Memory B cell (primary cell): ENCODE data around the gene PTPRN2.

Experiments used
- ATAC-seq: fragments of 150-1000 bp; cut with Tn5 transposase; 2 replicates; pipeline ENCODE4 v1.10.0; 2021; ENCODE audit warnings: low read depth, mild to moderate bottlenecking, moderate library complexity
- DNase-seq, 2 donors: peaks; one replicate each; pipeline ENCODE4 v3.0.0; 2022; ENCODE audit warnings: low spot score in 2 of 2
- H3K27ac Mint-ChIP-seq: one replicate; pipeline ENCODE4 v1.8.0; 2022; ENCODE audit warnings: mild to moderate bottlenecking, moderate library complexity, mixed read lengths
- H3K27me3 Mint-ChIP-seq: one replicate; pipeline ENCODE4 v1.8.0; 2022; ENCODE audit warnings: mixed read lengths
- H3K36me3 Mint-ChIP-seq: one replicate; pipeline ENCODE4 v1.8.0; 2022; ENCODE audit warnings: mild to moderate bottlenecking, mixed read lengths
- H3K4me1 Mint-ChIP-seq: one replicate; pipeline ENCODE4 v1.8.0; 2022; ENCODE audit warnings: mixed read lengths
- H3K4me3 Mint-ChIP-seq: one replicate; pipeline ENCODE4 v1.8.0; 2022; ENCODE audit warnings: mild to moderate bottlenecking, moderate library complexity, mixed read lengths
- H3K9me3 Mint-ChIP-seq: one replicate; pipeline ENCODE4 v1.8.0; 2022; ENCODE audit warnings: mixed read lengths

PTPRN2 gene

DNA sequence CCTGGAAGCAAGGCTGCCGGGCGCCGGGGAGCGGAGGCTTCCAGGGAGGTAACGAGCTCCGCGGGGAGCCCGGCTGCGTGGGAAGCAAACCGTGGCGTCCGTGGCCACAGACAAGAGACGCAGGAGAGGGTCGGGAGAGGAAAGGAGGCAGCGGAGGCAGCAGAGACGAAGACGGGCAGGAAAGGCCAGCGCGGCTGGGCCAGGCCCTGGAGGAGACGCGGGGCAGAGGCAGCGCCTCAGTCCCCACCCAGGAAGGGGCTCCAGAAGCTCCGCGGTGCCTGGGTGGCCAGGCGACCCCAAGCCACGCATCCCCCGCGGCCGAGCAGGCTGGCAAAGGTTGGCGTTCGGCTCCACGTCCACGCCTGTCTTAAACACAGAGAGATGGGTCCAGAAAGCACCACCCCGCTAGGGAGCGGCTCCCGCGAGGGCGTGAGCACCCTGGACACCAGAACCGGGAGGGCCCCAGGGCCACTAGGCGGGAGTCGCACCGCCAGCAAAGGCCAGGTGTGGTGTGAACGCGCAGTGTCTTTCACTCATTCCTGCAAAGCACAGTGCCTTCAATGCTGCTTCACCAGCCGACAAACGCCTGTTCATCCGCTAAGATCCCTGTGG is 97.3 kb downstream of the PTPRN2 start:
- ATAC-seq (no peak), DNase-seq (no peak)
- H3K27me3 Mint-ChIP-seq, result peaks cover 4% of the 10 kb centered on the region
- peaks cover 3% of the 10 kb centered on the region for H3K9me3 Mint-ChIP-seq
- no peaks in the 10 kb centered on the region for H3K36me3 Mint-ChIP-seq
- H3K4me1 Mint-ChIP-seq, result peaks cover 2% of the 10 kb centered on the region
- no peak overlapping the region for H3K4me3 Mint-ChIP-seq
- H3K27ac Mint-ChIP-seq, result no peak overlapping the region

DNA sequence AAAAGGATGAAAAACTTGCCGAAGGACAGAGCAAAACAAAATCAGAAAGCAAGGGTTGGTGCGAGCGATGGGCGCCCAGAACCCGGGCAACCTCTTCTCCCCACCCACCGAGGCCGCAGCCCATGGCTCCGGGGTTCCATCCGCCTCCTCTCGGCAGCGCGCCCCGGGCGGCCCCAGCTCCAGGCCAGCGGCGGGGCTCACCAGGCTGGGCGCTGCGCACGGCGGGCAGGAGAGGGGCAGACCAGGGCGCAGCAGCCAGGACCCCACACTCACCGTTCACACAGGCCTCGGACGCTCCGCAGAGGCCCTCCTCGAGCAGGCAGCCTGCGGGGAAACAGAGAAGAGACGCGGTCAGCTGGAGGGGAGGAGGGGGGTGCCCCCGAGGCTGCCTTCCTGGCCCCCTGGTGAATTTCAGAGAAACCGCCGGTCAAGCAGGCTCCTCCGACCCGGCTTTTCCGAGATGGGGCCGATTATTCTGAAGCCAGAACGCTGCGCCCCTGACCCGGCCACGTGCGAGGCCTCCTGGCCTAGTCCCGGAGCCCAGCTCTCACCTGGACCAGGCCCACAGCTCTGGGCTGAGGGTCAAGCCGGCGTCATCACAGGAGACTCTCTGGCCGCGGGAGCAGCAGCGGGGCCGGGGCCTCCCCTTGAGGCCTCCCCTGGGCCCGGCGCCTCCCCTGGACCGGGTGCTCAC is 98.0 kb downstream of the PTPRN2 start:
- Mint-ChIP-seq H3K27ac (no peak overlapping the region), H3K4me3 (no peak overlapping the region)
- ATAC-seq, result no peak

DNA sequence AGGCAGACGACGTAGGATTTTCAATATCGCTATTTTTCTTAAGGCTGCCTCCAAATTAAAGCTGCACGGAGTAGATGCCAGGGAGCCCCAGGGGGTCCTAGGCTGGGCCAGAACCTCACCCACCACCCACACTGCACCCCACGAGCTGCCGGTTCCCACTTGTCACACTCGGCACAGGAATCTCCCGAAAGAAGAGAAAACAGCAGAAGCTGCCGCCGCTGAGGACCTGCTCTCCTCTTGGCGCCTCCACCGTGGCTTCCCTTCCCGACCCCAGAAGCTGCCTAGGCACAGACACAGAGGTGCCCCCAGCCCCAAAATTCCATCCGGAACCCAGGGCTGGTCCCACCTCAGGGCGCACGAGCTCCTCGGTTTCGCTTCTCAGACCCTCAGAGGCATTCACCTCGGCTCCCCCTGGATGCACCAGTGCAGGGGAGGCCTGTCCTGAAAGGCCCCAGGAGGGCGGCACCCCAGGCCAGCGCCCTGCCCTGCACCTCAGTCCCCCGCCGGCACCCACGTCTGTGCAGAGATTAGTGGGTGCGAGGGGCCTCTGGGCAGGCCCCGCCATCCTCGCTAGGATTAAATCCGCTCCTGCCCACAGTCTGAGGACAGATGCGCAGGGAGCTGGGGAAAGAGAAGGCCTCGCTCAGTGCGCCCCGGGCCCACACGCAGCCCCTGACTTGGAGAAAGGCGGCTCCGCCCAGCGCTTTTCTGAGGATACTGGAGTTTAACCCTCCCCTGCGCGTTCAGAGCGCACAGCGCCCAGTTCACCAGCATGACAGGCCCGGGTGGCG is 99.2 kb downstream of the PTPRN2 start:
- Mint-ChIP-seq H3K27ac (no peak overlapping the region), H3K27me3 (peaks cover 4% of the 10 kb centered on the region), H3K9me3 (peaks cover 3% of the 10 kb centered on the region), H3K36me3 (no peaks in the 10 kb centered on the region), H3K4me1 (no peaks in the 10 kb centered on the region), H3K4me3 (no peak overlapping the region)
- DNase-seq, result no peak
- no peak for ATAC-seq

More for the DNA sequence above, 98.0 kb downstream of the PTPRN2 start:
- Mint-ChIP-seq H3K4me1 (peaks cover 2% of the 10 kb centered on the region), H3K27me3 (peaks cover 4% of the 10 kb centered on the region), H3K9me3 (peaks cover 3% of the 10 kb centered on the region), H3K36me3 (no peaks in the 10 kb centered on the region)
- DNase-seq, result no peak

DNA sequence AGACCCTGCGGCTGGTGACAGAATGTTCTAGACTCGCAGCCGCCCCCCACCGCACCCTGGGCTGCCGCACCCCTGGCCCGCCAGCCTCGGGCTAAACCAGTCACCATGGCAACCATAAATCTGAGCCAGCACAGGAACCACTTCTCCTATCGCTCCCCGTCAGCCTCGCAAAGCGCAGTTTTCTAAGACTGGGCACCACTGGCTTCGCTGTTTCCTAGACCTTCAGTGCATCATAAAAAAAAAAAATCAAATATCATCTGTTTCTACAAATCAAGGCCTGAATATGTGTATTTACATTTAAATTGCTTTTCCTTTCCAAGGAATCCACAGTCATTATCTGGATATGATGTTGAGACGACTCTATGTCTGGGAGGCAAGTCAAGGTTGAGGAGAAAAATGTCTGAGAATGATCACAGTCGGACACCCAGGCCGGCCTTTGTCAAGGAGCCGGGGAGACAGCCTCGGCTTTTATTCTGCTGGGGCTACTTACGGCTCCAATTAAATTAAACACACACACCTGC is 99.9 kb downstream of the PTPRN2 start:
- Mint-ChIP-seq H3K9me3 (peaks cover 3% of the 10 kb centered on the region), H3K4me1 (no peaks in the 10 kb centered on the region), H3K36me3 (no peaks in the 10 kb centered on the region), H3K4me3 (no peak overlapping the region), H3K27me3 (peaks cover 4% of the 10 kb centered on the region), H3K27ac (no peak overlapping the region)
- ATAC-seq, result no peak
- DNase-seq, result no peak

DNA sequence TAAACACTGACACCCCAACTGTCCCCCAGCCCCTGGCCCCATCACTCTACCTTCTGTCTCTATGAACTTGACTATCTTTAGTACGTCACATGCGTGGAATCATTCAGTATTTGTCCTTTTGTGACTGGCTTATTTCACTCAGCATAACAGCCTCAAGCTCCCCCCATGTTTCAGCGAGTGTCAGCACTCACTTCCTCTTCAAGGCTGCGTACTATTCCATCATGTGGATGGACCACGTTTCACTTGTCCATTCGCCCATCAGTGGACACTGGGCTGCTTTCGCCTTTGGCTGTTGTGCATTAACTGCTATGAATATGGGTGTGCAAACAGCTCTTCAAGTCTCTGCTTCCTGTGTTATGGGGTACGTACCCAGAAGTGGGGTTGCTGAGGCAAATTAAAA is 100.7 kb downstream of the PTPRN2 start:
- ATAC-seq (no peak), DNase-seq (no peak)
- Mint-ChIP-seq H3K4me3 (no peak overlapping the region), H3K36me3 (no peaks in the 10 kb centered on the region), H3K27me3 (peaks cover 4% of the 10 kb centered on the region), H3K27ac (no peak overlapping the region), H3K9me3 (peaks cover 3% of the 10 kb centered on the region), H3K4me1 (no peaks in the 10 kb centered on the region)

DNA sequence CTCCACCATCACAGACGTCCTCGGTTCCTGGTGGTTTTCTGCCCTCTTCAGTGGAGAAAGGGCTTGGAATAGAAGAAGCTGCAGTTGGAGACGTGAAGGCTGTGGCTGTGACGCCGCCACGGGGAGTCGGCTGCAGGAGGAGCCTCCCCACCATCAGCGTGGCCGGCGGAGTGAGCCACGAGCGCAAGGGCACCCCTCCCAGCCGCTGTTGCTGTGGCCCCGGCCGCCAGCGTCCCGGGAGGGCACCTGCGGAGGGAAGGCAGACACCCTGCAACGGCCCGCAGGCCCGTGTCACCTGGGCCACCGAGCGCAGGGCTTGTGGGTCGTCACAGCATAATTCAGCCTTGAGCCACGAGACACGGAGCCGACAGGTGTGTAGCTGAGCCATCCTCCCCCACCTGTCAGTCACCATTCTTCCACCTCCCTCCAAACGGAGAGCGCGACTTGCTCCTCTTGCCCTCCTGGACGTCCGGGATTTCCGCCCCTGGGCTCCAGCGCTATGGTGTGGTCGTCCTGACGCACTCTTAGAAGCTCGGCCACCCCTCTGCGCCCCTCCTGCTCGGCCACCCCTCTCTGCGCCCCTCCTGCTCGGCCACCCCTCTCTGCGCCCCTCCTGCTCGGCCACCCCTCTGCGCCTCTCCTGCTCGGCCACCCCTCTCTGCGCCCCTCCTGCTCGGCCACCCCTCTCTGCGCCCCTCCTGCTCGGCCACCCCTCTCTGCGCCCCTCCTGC is 102.7 kb downstream of the PTPRN2 start:
- no peaks in the 10 kb centered on the region for H3K36me3 Mint-ChIP-seq
- no peak overlapping the region for H3K4me3 Mint-ChIP-seq
- DNase-seq (no peak), ATAC-seq (no peak)
- no peak overlapping the region for H3K27ac Mint-ChIP-seq
- peaks cover 4% of the 10 kb centered on the region for H3K27me3 Mint-ChIP-seq
- H3K4me1 Mint-ChIP-seq, result no peaks in the 10 kb centered on the region
- peaks cover 5% of the 10 kb centered on the region for H3K9me3 Mint-ChIP-seq

DNA sequence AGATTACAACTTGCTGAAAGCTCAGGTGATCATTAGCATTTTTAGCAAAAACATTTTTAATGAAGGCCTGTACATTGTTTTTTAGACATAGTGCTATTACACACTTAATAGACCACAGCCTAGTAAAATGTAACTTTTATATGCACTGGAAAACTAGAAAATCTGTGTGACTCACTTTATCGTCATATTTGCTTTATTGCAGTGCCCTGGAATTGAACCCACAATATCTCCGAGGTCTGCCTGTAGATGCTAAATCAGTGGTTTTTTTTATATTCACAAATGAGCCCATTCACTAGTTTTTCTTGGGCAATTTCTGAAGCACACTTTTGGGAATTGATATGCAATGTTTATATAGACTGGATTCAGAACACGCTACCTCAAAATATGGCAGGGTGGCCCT is 105.1 kb downstream of the PTPRN2 start:
- Mint-ChIP-seq H3K27ac (no peak overlapping the region), H3K4me1 (no peaks in the 10 kb centered on the region), H3K4me3 (no peak overlapping the region), H3K9me3 (peaks cover 6% of the 10 kb centered on the region), H3K36me3 (no peaks in the 10 kb centered on the region), H3K27me3 (peaks cover 5% of the 10 kb centered on the region)
- ATAC-seq (no peak), DNase-seq (no peak)

DNA sequence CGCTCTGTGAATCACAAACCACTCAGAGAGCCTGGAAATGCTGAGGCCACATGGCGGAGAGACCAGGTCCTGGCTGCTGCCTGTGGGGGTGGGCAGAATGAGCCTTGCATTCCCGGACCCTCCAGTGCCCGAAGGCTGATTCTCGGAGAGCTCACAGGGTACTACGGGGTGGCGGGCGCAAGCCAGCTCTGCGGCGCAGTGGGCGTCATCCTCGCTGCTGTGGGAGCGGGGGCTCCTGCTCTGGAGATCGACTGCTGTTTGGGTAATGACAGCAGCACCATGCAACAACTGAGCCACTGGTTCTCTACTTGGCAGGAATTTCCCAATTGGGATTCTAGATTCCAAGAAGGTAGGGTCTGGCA is 108.0 kb downstream of the PTPRN2 start:
- H3K4me3 Mint-ChIP-seq, result no peak overlapping the region
- no peak overlapping the region for H3K27ac Mint-ChIP-seq
- no peaks in the 10 kb centered on the region for H3K36me3 Mint-ChIP-seq
- peaks cover 4% of the 10 kb centered on the region for H3K27me3 Mint-ChIP-seq
- H3K9me3 Mint-ChIP-seq, result peaks cover 3% of the 10 kb centered on the region
- no peaks in the 10 kb centered on the region for H3K4me1 Mint-ChIP-seq
- no peak for ATAC-seq
- no peak for DNase-seq

DNA sequence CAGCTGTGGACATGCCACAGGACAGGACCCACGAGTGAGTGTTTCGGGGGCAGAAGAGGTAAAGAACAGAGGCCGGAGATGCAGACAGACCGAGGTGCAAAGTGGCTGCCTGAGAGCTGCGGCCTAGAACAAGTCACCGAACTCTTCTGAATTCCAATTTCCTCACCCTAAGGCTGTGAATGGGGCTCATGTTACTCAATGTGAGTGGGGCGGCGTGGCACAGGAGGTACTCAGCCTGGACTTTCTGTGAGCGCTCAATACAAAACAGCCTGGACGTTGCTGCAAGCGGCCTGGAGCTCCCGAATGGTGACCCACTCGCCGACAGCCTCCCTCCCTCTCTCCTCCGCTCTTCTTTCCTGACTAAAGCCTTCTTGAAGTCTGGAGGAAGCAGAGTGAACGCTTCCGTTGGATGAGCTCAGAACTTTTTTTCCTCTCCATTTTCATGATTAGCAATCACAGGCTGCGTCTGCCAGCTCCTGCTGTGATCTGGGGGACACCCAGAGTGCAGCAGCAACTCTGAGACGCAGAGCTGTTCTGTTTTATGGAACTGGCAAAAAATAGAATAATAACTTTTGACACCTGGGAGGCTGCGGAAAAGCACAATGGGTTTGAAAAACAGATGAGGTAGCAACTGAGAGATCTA is 108.5 kb downstream of the PTPRN2 start:
- Mint-ChIP-seq H3K27me3 (peaks cover 4% of the 10 kb centered on the region), H3K27ac (no peak overlapping the region), H3K4me1 (no peaks in the 10 kb centered on the region), H3K4me3 (no peak overlapping the region), H3K9me3 (peaks cover 3% of the 10 kb centered on the region), H3K36me3 (no peaks in the 10 kb centered on the region)
- no peak for DNase-seq
- ATAC-seq, result no peak

DNA sequence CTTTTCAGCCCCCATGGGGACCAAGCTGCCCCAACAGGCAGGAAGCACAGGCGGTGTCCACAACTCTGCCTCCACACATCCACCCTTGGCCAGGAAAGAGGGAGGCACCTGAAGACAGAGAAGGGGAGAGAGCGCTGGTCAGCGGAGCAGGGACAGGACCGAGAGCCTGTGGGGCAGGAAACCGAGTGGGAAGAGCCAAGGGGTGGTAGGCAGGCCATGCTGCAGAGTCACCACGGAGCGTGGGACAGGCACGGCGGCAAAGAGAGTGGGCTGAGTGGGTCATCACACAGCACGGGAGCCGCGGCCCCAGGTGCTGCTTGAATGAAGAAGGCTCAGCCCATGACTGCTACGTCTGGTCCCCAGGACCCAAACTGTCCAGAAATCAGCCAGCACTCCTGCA is 109.8 kb downstream of the PTPRN2 start:
- DNase-seq (no peak), ATAC-seq (no peak)
- H3K27me3 Mint-ChIP-seq, result peaks cover 4% of the 10 kb centered on the region
- H3K36me3 Mint-ChIP-seq, result no peaks in the 10 kb centered on the region
- H3K9me3 Mint-ChIP-seq, result peaks cover 3% of the 10 kb centered on the region
- H3K27ac Mint-ChIP-seq, result no peak overlapping the region
- no peak overlapping the region for H3K4me3 Mint-ChIP-seq
- no peaks in the 10 kb centered on the region for H3K4me1 Mint-ChIP-seq

DNA sequence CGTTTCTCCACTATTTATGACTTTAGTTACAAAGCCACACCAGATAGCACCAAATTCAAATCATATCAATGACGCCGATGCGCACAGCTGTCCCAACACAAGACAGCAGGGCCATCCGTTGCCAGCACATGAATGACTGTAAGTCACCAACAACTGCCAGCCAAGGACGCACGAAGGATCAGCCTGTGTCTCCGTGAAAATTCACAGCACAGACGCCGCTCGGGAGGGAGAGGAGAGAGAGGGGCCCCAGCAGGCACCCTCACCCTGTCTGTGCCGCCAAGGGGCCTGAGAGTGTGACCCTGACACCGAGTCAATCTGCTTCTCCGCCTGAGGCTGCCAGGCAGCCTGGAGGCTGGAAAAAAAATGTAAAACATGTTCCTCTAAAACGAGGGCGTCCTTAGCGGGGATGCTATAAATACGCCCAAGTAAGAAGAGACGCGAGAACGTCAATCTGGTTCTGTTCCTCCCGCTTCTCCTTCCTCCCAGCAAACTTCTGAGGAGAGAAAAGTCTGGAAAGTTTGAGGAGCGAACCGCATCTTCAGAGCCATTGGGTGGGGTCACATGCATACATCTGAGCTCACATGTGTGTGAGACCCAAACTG is 111.2 kb downstream of the PTPRN2 start:
- H3K27me3 Mint-ChIP-seq, result peaks cover 4% of the 10 kb centered on the region
- no peak overlapping the region for H3K4me3 Mint-ChIP-seq
- H3K9me3 Mint-ChIP-seq, result peaks cover 1% of the 10 kb centered on the region
- ATAC-seq, result no peak
- no peaks in the 10 kb centered on the region for H3K36me3 Mint-ChIP-seq
- no peak overlapping the region for H3K27ac Mint-ChIP-seq
- no peak for DNase-seq
- no peaks in the 10 kb centered on the region for H3K4me1 Mint-ChIP-seq

DNA sequence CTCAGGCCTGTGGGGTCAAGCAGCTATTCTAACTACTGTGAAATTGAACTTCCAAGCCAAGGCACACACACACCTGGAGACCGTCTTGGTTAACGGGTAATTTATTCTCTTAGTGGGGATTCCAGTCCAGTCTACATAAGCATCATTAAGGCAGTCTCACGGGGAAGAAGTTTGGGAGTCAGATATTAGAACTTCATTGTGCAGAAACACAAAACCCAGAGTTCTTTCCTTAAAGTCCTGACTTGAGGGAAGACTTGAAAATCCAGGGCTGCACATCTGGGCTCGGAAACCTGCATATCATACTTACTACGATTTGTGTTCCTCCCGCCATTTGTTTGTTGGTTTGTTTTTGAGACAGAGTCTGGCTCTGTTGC is 112.0 kb downstream of the PTPRN2 start:
- no peak overlapping the region for H3K27ac Mint-ChIP-seq

DNA sequence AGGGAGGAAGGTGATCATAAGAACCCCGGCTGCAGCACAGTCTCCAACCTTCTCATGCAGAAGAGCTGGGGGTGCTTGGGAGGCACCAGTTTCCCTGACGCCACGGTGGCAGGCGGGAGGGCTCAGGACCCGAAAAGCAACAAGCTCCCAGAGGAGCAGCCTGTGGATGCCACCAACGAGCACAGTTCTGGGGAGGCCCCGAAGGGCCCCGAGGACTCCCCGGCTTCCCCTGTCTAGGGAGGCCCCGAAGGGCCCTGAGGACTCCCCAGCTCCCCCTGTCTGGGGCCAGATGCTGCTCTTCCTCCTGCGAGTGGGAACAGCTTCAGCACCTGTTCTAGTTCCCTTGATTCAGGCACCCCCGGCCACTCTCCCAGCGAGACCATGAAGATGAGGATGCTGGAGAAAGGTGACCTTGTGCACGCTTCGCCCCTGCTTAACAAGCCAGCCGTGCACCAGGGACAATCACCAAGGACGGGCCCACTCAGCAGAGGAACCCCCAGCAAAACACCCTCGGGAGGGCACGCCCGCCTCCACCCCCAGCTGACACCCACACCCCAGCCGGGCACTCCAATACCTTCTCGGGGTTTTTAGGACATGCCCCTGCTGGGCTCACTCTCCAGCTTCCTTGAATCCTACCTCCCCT is 112.5 kb downstream of the PTPRN2 start:
- Mint-ChIP-seq H3K4me3 (no peak overlapping the region), H3K4me1 (no peaks in the 10 kb centered on the region), H3K36me3 (no peaks in the 10 kb centered on the region), H3K27me3 (peaks cover 4% of the 10 kb centered on the region), H3K9me3 (peaks cover 1% of the 10 kb centered on the region), H3K27ac (no peak overlapping the region)
- DNase-seq (no peak), ATAC-seq (no peak)

More for the DNA sequence above, 112.0 kb downstream of the PTPRN2 start:
- H3K27me3 Mint-ChIP-seq, result peaks cover 4% of the 10 kb centered on the region
- ATAC-seq (no peak), DNase-seq (no peak)
- H3K9me3 Mint-ChIP-seq, result peaks cover 1% of the 10 kb centered on the region
- H3K36me3 Mint-ChIP-seq, result no peaks in the 10 kb centered on the region
- no peak overlapping the region for H3K4me3 Mint-ChIP-seq
- no peaks in the 10 kb centered on the region for H3K4me1 Mint-ChIP-seq
